ENCODE measurements around the gene HSD11B2. TPM values are rescaled to one million over a fixed set of nuclear protein-coding genes. Genes with fewer than 3 reads are reported as not detected.

Gene HSD11B2
- total RNA-seq, 1 experiment from 2014 or later, result 9.7 TPM

DNA sequence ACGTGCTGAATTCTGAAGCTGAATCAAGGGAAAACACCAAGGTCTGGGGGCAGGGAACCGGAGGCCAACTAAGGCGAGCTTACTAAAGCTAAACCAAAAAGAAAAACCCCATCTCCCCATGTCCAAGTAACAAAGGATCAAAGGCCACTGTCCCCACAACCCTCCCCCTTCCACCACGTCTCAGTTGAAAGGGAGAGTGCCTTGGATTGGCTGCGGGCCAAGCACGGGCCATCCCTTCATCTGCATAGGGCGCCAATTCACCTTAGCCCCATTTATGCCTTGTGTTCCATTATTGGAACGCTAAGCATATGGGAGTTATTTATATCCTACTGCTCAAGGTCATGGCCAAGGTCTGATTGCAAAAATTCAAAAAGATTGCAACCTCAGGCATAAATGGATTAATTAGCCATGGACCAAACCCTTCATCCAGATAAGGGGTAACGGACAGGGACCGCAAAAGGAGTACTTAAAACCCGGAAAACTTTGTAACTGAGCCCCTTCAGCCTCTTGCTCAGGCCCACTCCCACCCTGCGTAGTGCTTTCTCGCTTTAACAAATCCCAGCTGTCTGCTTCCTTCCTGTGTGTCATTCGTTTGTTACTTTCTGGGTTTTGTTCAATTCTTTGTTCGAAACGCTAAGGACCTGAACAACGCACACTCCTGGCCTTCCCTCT lies 50.8 kb downstream of the HSD11B2 start:
- H3K27me3 ChIP-seq (ENCODE audit: insufficient read depth, low read length), result no peaks in the 10 kb centered on the region
- POLR2A ChIA-PET, result interaction anchor here (0.7 to 1.4 kb wide), 4 partner anchors 11 to 208 kb away, joined by 3 to 4 read pairs (median 4); no protein-coding TSS in a partner anchor
- BruUV-seq (replicated peaks), result TSS peak; percentile 87
- H3K36me3 ChIP-seq (ENCODE audit: control insufficient read depth in 1 of 2, insufficient read depth in 2 of 2, low read length in 2 of 2), result no peaks in the 10 kb centered on the region
- peak overlapping the region; percentile 98 for H3K4me2 ChIP-seq (ENCODE audit: low read length)
- peak overlapping the region; percentile 64 for H3K9ac ChIP-seq (ENCODE audit: low read length)
- intact Hi-C loops (cut with micrococcal nuclease), result loop anchor here (1.0 kb wide), 1 partner anchor 33 kb away; no protein-coding TSS in a partner anchor
- RAD21 ChIA-PET (ENCODE audit: low non-redundant PET in 1 of 2, low total read pairs in 2 of 2, uncharacterized antibody in 2 of 2, unreplicated experiment in 2 of 2), result no interaction called here
- peaks cover 12 to 20% of the 10 kb centered on the region in 2 experiments for H3K4me1 ChIP-seq (ENCODE audit: control insufficient read depth in 1 of 2, insufficient read depth in 2 of 2, low read length in 2 of 2)
- no peaks in the 10 kb centered on the region for H3K9me2 ChIP-seq (ENCODE audit: insufficient read depth)
- TF ChIP-seq REST (IDR thresholded peaks at IDR 0.05; ENCODE audit: low read depth) (no peak), EZH2phosphoT487 (IDR thresholded peaks at IDR 0.05; ENCODE audit: borderline replicate concordance) (no peak), YY1 (IDR thresholded peaks at IDR 0.05; ENCODE audit: extremely low read depth, insufficient replicate concordance, low read depth, low read length) (no peak), EGR1 (IDR thresholded peaks at IDR 0.05; ENCODE audit: low read depth) (no peak), RAD21 (IDR thresholded peaks at IDR 0.05; ENCODE audit: low read depth) (no peak), POLR2AphosphoS5 (IDR thresholded peaks at IDR 0.05; ENCODE audit: low read depth, low read length) (no peak), ZBTB33 (IDR thresholded peaks at IDR 0.05; ENCODE audit: extremely low read depth, insufficient replicate concordance, low read length) (no peak), SP1 (IDR thresholded peaks at IDR 0.05; ENCODE audit: low read depth) (no peak), ATF3 (IDR thresholded peaks at IDR 0.05) (no peak), CBX3 (IDR thresholded peaks at IDR 0.05; ENCODE audit: low read depth) (no peak), POLR2A (IDR thresholded peaks at IDR 0.05; ENCODE audit: borderline replicate concordance, extremely low read depth, insufficient read depth, insufficient read length) (no peak)
- TF ChIP-seq, protein P1, sequence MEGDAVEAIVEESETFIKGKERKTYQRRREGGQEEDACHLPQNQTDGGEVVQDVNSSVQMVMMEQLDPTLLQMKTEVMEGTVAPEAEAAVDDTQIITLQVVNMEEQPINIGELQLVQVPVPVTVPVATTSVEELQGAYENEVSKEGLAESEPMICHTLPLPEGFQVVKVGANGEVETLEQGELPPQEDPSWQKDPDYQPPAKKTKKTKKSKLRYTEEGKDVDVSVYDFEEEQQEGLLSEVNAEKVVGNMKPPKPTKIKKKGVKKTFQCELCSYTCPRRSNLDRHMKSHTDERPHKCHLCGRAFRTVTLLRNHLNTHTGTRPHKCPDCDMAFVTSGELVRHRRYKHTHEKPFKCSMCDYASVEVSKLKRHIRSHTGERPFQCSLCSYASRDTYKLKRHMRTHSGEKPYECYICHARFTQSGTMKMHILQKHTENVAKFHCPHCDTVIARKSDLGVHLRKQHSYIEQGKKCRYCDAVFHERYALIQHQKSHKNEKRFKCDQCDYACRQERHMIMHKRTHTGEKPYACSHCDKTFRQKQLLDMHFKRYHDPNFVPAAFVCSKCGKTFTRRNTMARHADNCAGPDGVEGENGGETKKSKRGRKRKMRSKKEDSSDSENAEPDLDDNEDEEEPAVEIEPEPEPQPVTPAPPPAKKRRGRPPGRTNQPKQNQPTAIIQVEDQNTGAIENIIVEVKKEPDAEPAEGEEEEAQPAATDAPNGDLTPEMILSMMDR (IDR thresholded peaks at IDR 0.05 in 2 of 3, conservative IDR thresholded peaks at IDR 0.05 in 1 of 3; ENCODE audit: borderline replicate concordance in 1 of 3, insufficient read depth in 1 of 3, low read depth in 2 of 3, low read length in 2 of 3), result no peak
- TF ChIP-seq, protein P2, sequence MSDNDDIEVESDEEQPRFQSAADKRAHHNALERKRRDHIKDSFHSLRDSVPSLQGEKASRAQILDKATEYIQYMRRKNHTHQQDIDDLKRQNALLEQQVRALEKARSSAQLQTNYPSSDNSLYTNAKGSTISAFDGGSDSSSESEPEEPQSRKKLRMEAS (IDR thresholded peaks at IDR 0.05), result no peak
- peak overlapping the region; percentile 48 for H3K27ac ChIP-seq (ENCODE audit: low read depth, low read length)
- H4K20me1 ChIP-seq (ENCODE audit: insufficient read depth), result no peaks in the 10 kb centered on the region
- CTCF ChIA-PET, result interaction anchor here (0.8 to 2.5 kb wide), 18 partner anchors 9 to 521 kb away, joined by 3 to 29 read pairs (median 4); partner anchors contain the start of genes CES3 and TMEM208
- H2AFZ ChIP-seq (ENCODE audit: low read depth, low read length, poor library complexity, severe bottlenecking), result peak overlapping the region; percentile 83
- H3K79me2 ChIP-seq (ENCODE audit: insufficient read depth, low read length), result peaks cover 31% of the 10 kb centered on the region
- no peaks in the 10 kb centered on the region for H3K9me3 ChIP-seq (ENCODE audit: control insufficient read depth in 1 of 2, insufficient read depth in 1 of 2, low read depth in 1 of 2, low read length in 2 of 2)
- ATAC-seq (peak; percentile 14; the same call in 1 of the 2 replicates), DNase-seq (ENCODE audit: low read depth, low spot score) (no peak)
- peak overlapping the region; percentile 72 to 93 for H3K4me3 ChIP-seq (replicated peaks in 1 of 2; ENCODE audit: low read depth in 1 of 2, low read length in 2 of 2)

Data from HCT116 (cell line).